ENCODE measurements around the gene FRAS1.
"Not testable (repeated sequence)": the region's sequence is repeated elsewhere in the genome, so short reads cannot be mapped to it uniquely, and the experiment has no call there.

The FRAS1 gene

GRCh38 chr4:78292856-78293255 is 235.7 kb downstream of the FRAS1 start:
- DNase-seq, result no peak

GRCh38 chr4:78293348-78293747 is 236.2 kb downstream of the FRAS1 start:
- DNase-seq, result no peak

- no peak for DNase-seq
Measured at GRCh38 chr4:78293821-78294301, 236.7 kb downstream of the FRAS1 start.

- DNase-seq, result no peak
Measured at GRCh38 chr4:78296261-78296660, 239.1 kb downstream of the FRAS1 start.

- no peak for DNase-seq
Measured at GRCh38 chr4:78297116-78297800, 240.1 kb downstream of the FRAS1 start.

GRCh38 chr4:78298618-78299017 is 241.5 kb downstream of the FRAS1 start:
- DNase-seq, result no peak

GRCh38 chr4:78299565-78299972 is 242.4 kb downstream of the FRAS1 start:
- DNase-seq, result no peak

- DNase-seq, result not testable (repeated sequence)
Measured at GRCh38 chr4:78307263-78307662, 250.1 kb downstream of the FRAS1 start.

GRCh38 chr4:78308517-78308916 is 251.4 kb downstream of the FRAS1 start:
- no peak for DNase-seq

- no peak for DNase-seq
Measured at GRCh38 chr4:78309352-78309751, 252.2 kb downstream of the FRAS1 start.

- DNase-seq, result no peak
Measured at GRCh38 chr4:78310007-78310739, 253.1 kb downstream of the FRAS1 start.

- DNase-seq, result no peak
Measured at GRCh38 chr4:78310740-78311115, 253.6 kb downstream of the FRAS1 start.

- no peak for DNase-seq
Measured at GRCh38 chr4:78311306-78311705, 254.2 kb downstream of the FRAS1 start.

GRCh38 chr4:78312989-78313753 is 256.0 kb downstream of the FRAS1 start:
- no peak for DNase-seq

GRCh38 chr4:78313754-78314120 is 256.6 kb downstream of the FRAS1 start:
- DNase-seq, result no peak

GRCh38 chr4:78318126-78318525 is 261.0 kb downstream of the FRAS1 start:
- no peak for DNase-seq

GRCh38 chr4:78320349-78320935 is 263.3 kb downstream of the FRAS1 start:
- DNase-seq, result no peak

GRCh38 chr4:78322032-78322431 is 264.9 kb downstream of the FRAS1 start:
- DNase-seq, result no peak

GRCh38 chr4:78323439-78323838 is 266.3 kb downstream of the FRAS1 start:
- DNase-seq, result no peak

GRCh38 chr4:78324625-78325024 is 267.5 kb downstream of the FRAS1 start:
- no peak for DNase-seq

- DNase-seq, result no peak
Measured at GRCh38 chr4:78325271-78326157, 268.4 kb downstream of the FRAS1 start.

- not testable (repeated sequence) for DNase-seq
Measured at GRCh38 chr4:78328591-78328990, 271.5 kb downstream of the FRAS1 start.

Measured in cerebellar nuclear complex (tissue), 1 donor.